IMR-90 (cell line): ENCODE data around the gene PTRH2.

ENCODE experiments used
- CTCF ChIP-seq: conservative IDR thresholded peaks from 2 replicates; pipeline ENCODE4 v1.5.1; 2012; ENCODE audit warnings: mild to moderate bottlenecking, low read depth, low read length, improper control_type of control experiment
- MAFK ChIP-seq: IDR thresholded peaks from 2 replicates; pipeline ENCODE4 v1.6.1; 2012; ENCODE audit warnings: low read depth, low read length, improper control_type of control experiment
- NFE2L2 ChIP-seq: fragments of 150-350 bp; IDR thresholded peaks from 2 replicates; pipeline ENCODE4 v1.6.1; 2016; ENCODE audit warnings: low read depth, mild to moderate bottlenecking, low read length
- POLR2A ChIP-seq: IDR thresholded peaks from 2 replicates; pipeline ENCODE4 v1.6.1; 2012; ENCODE audit warnings: mild to moderate bottlenecking, low read depth, low read length
- RCOR1 ChIP-seq: IDR thresholded peaks from 2 replicates; pipeline ENCODE4 v1.6.1; 2012; ENCODE audit warnings: mild to moderate bottlenecking, low read length, improper control_type of control experiment; ENCODE audit not compliant: insufficient replicate concordance

GRCh38 chr17:59650642-59651041 is 56.6 kb downstream of the PTRH2 start:
- TF ChIP-seq CTCF = no peak
- TF ChIP-seq POLR2A = no peak
- no peak for TF ChIP-seq MAFK
- TF ChIP-seq RCOR1 = no peak
- TF ChIP-seq NFE2L2 = no peak
